GM23248 (cell line): ENCODE data around the gene RCL1. TPM values are rescaled to one million over a fixed set of nuclear protein-coding genes. Genes with fewer than 3 reads are reported as not detected.

ENCODE experiments used
- DNase-seq: peaks from one replicate; pipeline ENCODE4 v3.0.0-alpha.2; 2015
- H2AFZ ChIP-seq: fragments of 200-600 bp; sonication (generic); 2 replicates; pipeline ENCODE4 v1.6.1; 2016; ENCODE audit warnings: antibody characterized with exemption
- H3F3A ChIP-seq: fragments of 200-600 bp; sonication (generic); 2 replicates; pipeline ENCODE4 v1.6.1; 2016; ENCODE audit warnings: mild to moderate bottlenecking, antibody characterized with exemption, mixed run types; ENCODE audit not compliant: insufficient read depth
- H3K27ac ChIP-seq: fragments of 200-600 bp; sonication (generic); 2 replicates; pipeline ENCODE4 v1.5.1; 2016; ENCODE audit warnings: mild to moderate bottlenecking
- H3K27me3 ChIP-seq: fragments of 200-600 bp; sonication (generic); replicated peaks from 2 replicates; pipeline ENCODE4 v1.6.1; 2016; ENCODE audit warnings: mild to moderate bottlenecking; ENCODE audit not compliant: insufficient read depth
- H3K36me3 ChIP-seq: fragments of 200-600 bp; sonication (generic); 2 replicates; pipeline ENCODE4 v1.6.1; 2016; ENCODE audit warnings: low read depth, mild to moderate bottlenecking
- H3K4me1 ChIP-seq: fragments of 200-600 bp; sonication (generic); 2 replicates; pipeline ENCODE4 v1.6.1; 2016; ENCODE audit warnings: mild to moderate bottlenecking; ENCODE audit not compliant: insufficient read depth
- H3K4me2 ChIP-seq: fragments of 200-600 bp; sonication (generic); one replicate; pipeline ENCODE4 v1.6.1; 2016; ENCODE audit warnings: mild to moderate bottlenecking; ENCODE audit not compliant: unreplicated experiment
- H3K4me3 ChIP-seq: fragments of 200-600 bp; sonication (generic); 2 replicates; pipeline ENCODE4 v1.5.1; 2016; ENCODE audit warnings: mild to moderate bottlenecking
- H3K79me2 ChIP-seq: fragments of 200-600 bp; sonication (generic); 2 replicates; pipeline ENCODE4 v1.6.1; 2016; ENCODE audit warnings: mild to moderate bottlenecking; ENCODE audit not compliant: insufficient read depth
- H3K9ac ChIP-seq: fragments of 200-600 bp; sonication (generic); 2 replicates; pipeline ENCODE4 v1.6.1; 2016; ENCODE audit warnings: mild to moderate bottlenecking
- H3K9me2 ChIP-seq: fragments of 200-600 bp; sonication (generic); 2 replicates; pipeline ENCODE4 v1.6.1; 2016; ENCODE audit warnings: mixed run types, mild to moderate bottlenecking, moderate library complexity; ENCODE audit not compliant: insufficient read depth
- H3K9me3 ChIP-seq: fragments of 200-600 bp; sonication (generic); one replicate; pipeline ENCODE4 v1.6.1; 2017; ENCODE audit warnings: low read depth
- H4K20me1 ChIP-seq: fragments of 200-600 bp; sonication (generic); 2 replicates; pipeline ENCODE4 v1.6.0; 2016; ENCODE audit not compliant: insufficient read depth
- EZH2 ChIP-seq: fragments of 200-600 bp; sonication (generic); IDR thresholded peaks from 2 replicates; pipeline ENCODE4 v1.6.1; 2018; ENCODE audit warnings: antibody characterized with exemption, mild to moderate bottlenecking; ENCODE audit not compliant: insufficient read depth, poor library complexity, severe bottlenecking
- EZH2phosphoT487 ChIP-seq: fragments of 200-600 bp; sonication (generic); IDR thresholded peaks from 2 replicates; pipeline ENCODE4 v1.6.1; 2018; ENCODE audit warnings: antibody characterized with exemption, moderate library complexity, mild to moderate bottlenecking, low read depth; ENCODE audit not compliant: insufficient read depth
- WGBS, 2 experiments: methylation state at CpG; one replicate each; pipeline ENCODE4 v1.1.6; 2015 to 2017; ENCODE audit warnings: low lambda C conversion rate in 2 of 2, low coverage in 1 of 2; ENCODE audit errors: missing lambda C conversion rate in 2 of 2; 5-methylcytosine and 5-hydroxymethylcytosine counted together
- in situ Hi-C: fragments of 300-500 bp; cut with MboI; formaldehyde crosslinking; loops from 2 replicates; pipeline ENCODE4 v1.15.0; 2020
- polyA plus RNA-seq: library from polyadenylated mRNA; unstranded; fragments of >200 nt; fragmentation: Nextera tagmentation; extraction: Ambion mirVana; gene quantifications from 2 replicates; pipeline ENCODE4 v1.2.1, GENCODE V29; 2016
- total RNA-seq: library from RNA; depleted of rRNA; stranded (reverse); fragments of >200 nt; shearing (Covaris generic); gene quantifications from 2 replicates; pipeline ENCODE4 v1.2.3, GENCODE V29; 2014

Gene RCL1
- total and polyA plus RNA-seq, 2 experiments from 2014 or later = 7.7 to 7.8 TPM

DNA sequence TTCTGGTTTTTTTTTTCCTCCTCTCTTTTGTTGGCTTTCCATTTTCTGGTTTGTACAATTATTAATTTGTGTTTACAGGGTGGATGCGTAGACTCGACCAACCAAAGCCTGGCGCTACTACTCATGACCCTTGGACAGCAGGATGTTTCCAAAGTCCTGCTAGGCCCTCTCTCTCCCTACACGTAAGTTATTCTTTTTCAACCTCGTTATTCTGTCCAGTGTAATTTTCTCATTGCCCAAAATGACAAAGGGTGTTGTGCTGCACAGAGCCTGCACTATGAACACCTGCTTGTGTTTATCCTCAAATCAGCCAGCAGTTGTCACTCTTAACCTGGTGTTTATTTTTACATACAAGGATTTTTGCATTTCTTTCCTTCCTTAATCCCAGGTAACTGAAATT is 56.6 kb downstream of the RCL1 start:
- no peaks in the 10 kb centered on the region for H4K20me1 ChIP-seq
- H3K27me3 ChIP-seq = no peaks in the 10 kb centered on the region
- H3K9ac ChIP-seq = no peak overlapping the region
- no peaks in the 10 kb centered on the region for H3K79me2 ChIP-seq
- H3K27ac ChIP-seq = no peak overlapping the region
- 93% methylated on average over 5 of the region's 5 CpGs for WGBS, 2 experiments
- H3K9me3 ChIP-seq = no peaks in the 10 kb centered on the region
- no peak for DNase-seq
- no peak for TF ChIP-seq EZH2phosphoT487
- no peak for TF ChIP-seq EZH2
- H3K4me1 ChIP-seq = no peaks in the 10 kb centered on the region
- H3F3A ChIP-seq = no peaks in the 10 kb centered on the region
- no peak overlapping the region for H3K4me2 ChIP-seq
- in situ Hi-C loops = no loop called here
- H3K36me3 ChIP-seq = peaks cover 13% of the 10 kb centered on the region; the same call in 1 of the 2 replicates
- H3K9me2 ChIP-seq = no peaks in the 10 kb centered on the region
- no peak overlapping the region for H2AFZ ChIP-seq
- no peak overlapping the region for H3K4me3 ChIP-seq

GRCh38 chr9:4850603-4851310 is 58.0 kb downstream of the RCL1 start:
- Histone ChIP-seq H3K79me2 (no peaks in the 10 kb centered on the region), H3K27me3 (no peaks in the 10 kb centered on the region), H3K4me2 (no peak overlapping the region), H3K36me3 (peaks cover 11% of the 10 kb centered on the region; the same call in 1 of the 2 replicates), H3K9me3 (no peaks in the 10 kb centered on the region), H3K4me1 (peaks cover 4% of the 10 kb centered on the region; the same call in 1 of the 2 replicates), H3K9ac (no peak overlapping the region), H3K4me3 (no peak overlapping the region), H3K27ac (no peak overlapping the region), H2AFZ (no peak overlapping the region), H3F3A (peaks cover 6% of the 10 kb centered on the region), H3K9me2 (no peaks in the 10 kb centered on the region), H4K20me1 (no peaks in the 10 kb centered on the region)
- in situ Hi-C loops = no loop called here
- 64 to 70% methylated on average over 9 of the region's 9 CpGs for WGBS, 2 experiments
- no peak for TF ChIP-seq EZH2phosphoT487
- DNase-seq = no peak

GRCh38 chr9:4852419-4852818 is 59.7 kb downstream of the RCL1 start:
- in situ Hi-C loops = no loop called here
- H2AFZ ChIP-seq = no peak overlapping the region
- WGBS, 2 experiments = 97 to 98% methylated on average over 6 of the region's 6 CpGs
- no peaks in the 10 kb centered on the region for H3K79me2 ChIP-seq
- no peak overlapping the region for H3K4me3 ChIP-seq
- no peaks in the 10 kb centered on the region for H3K27me3 ChIP-seq
- peaks cover 20% of the 10 kb centered on the region for H3K4me1 ChIP-seq
- H3K9ac ChIP-seq = no peak overlapping the region
- TF ChIP-seq EZH2 (no peak), EZH2phosphoT487 (no peak)
- no peak for DNase-seq
- H3K27ac ChIP-seq = no peak overlapping the region
- no peak overlapping the region for H3K4me2 ChIP-seq
- H4K20me1 ChIP-seq = no peaks in the 10 kb centered on the region
- peaks cover 6% of the 10 kb centered on the region; the same call in 1 of the 2 replicates for H3K36me3 ChIP-seq
- H3K9me2 ChIP-seq = no peaks in the 10 kb centered on the region
- H3K9me3 ChIP-seq = no peaks in the 10 kb centered on the region
- H3F3A ChIP-seq = peaks cover 16% of the 10 kb centered on the region

DNA sequence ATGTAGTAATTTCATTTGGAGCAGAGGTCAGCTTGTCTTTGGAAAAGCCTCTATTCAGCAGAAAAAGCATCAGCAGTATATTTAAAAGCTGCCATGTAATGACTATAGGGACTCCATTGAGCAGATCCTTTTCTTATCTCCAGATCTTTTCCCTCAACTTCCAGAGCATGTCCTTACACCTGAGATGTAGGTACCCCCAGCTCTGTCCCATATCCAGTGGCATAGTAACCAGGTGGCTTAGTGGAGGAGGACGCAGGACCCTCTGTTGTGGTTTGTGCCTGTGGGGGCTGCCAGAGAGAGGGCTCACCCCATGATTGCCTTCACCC is 61.5 kb downstream of the RCL1 start:
- in situ Hi-C loops = no loop called here
- H3K79me2 ChIP-seq = no peaks in the 10 kb centered on the region
- H3K27me3 ChIP-seq = no peaks in the 10 kb centered on the region
- peaks cover 20% of the 10 kb centered on the region for H3K4me1 ChIP-seq
- no peak overlapping the region for H3K9ac ChIP-seq
- no peak overlapping the region for H2AFZ ChIP-seq
- peaks cover 16% of the 10 kb centered on the region for H3F3A ChIP-seq
- H3K27ac ChIP-seq = no peak overlapping the region
- H3K9me3 ChIP-seq = no peaks in the 10 kb centered on the region
- H3K4me3 ChIP-seq = no peak overlapping the region
- no peak for DNase-seq
- H3K4me2 ChIP-seq = no peak overlapping the region
- WGBS, 2 experiments = 95 to 100% methylated on average over 1 of the region's 1 CpG
- H3K36me3 ChIP-seq = peaks cover 6% of the 10 kb centered on the region; the same call in 1 of the 2 replicates
- no peaks in the 10 kb centered on the region for H4K20me1 ChIP-seq
- H3K9me2 ChIP-seq = no peaks in the 10 kb centered on the region
- TF ChIP-seq EZH2 = no peak
- no peak for TF ChIP-seq EZH2phosphoT487
